RPMI8226 (cell line): ENCODE results near the gene BRWD1.
A peak's percentile ranks its signal among the peaks of the same experiment; 100 is the strongest.

Experiments
- DNase-seq: peaks from one replicate; pipeline ENCODE4 v3.0.0-alpha.2; 2015

Gene BRWD1

DNA sequence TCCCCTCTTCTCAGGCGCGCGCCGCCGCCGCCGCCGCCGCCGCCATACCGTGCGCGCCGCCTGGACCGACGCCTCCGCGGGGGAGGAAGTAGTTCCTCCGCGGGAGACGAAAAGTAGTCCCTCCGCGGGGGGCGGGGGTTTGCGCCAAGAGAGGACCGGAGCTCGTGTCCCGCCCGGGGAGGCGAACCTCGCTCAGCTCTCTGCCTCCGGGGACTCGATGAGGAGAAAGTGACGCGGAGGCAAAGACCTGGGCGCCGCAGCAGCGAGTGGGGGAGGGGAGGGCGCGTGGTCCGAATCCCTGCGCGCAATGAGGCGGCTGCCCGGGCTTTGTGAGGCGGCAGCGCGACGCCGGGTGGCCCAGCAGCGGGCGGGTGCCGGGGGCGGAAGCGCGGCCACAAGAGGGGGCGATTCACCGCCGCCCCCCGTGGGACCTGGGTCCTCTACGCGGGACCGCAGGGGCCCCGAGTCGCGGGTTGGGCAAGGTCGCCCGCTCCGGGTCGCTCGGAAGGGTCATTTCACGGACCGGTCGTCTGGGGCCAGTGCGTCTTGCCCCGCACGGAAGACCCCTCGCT is at the start of gene BRWD1:
Gene BRWD1, minus strand, starts transcription at position 62 of the 572 bp plus-strand sequence. CDS start 141 bp downstream, outside the sequence.
- DNase-seq, result peak; percentile 91

GRCh38 chr21:39362733-39363132 is 49.3 kb upstream of the BRWD1 start:
- DNase-seq, result no peak

DNA sequence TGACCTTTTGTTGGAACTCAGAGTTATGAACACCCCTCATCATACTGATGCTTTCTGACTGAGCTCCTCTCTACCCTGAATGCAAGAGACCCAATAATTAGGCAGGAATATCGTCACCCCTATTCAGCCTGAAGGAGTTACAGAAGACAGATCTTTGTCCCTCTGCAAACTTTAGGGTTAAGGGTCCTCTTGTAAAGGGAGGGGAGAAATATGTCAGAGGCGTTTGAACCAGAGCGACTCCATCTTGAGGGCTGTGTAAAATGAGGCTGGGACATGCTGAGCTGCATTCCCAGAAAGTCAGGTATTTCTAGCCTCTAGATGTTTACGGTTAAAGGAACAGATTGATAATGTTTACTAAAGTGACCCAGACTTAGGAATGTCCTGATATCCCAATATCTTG is 46.0 kb upstream of the BRWD1 start:
- DNase-seq, result no peak

- DNase-seq, result no peak
Measured at GRCh38 chr21:39353295-39353694, 39.9 kb upstream of the BRWD1 start.

DNA sequence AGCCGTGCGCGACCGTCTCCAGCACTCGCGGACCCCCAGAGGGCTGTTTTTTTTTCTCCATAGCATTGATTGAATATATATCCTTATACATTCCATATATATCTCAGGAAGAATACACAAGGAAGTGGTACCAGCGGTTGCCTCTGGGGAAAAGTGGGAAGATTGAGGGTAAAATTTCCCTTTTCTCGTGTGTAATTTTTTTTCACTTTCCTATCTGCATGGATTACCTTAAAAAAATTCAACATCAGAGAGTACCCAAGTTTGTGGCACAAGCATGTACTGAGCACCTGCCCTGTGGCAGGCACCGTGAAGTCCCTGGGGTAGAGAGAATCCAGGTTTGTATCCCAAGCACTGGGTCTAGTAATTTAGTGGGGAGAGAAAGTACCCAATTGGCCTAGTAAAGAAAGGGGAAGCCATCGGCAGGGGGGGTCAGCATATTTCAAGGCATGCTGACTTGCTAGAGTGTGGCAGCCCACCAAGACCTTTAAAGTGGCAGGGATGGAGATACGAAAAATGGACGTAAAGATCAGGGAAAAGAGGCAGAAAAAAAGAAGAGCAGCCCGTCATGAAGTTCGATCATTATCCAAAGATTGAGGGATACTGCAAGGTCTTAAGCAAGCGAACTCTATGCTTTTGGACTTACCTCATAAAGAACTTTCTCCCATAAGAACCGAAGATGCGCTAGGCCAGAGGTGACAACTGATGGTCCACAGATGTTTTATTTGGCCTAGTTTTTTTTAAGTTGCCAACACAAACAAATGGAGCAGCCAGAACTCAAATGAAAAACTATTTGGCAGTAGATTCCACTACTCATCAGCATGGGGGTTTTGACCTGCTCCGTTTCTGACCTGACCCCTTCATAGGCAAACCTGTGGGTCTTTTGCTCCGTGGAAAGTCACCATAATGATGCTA is 36.9 kb upstream of the BRWD1 start:
- no peak for DNase-seq

DNA sequence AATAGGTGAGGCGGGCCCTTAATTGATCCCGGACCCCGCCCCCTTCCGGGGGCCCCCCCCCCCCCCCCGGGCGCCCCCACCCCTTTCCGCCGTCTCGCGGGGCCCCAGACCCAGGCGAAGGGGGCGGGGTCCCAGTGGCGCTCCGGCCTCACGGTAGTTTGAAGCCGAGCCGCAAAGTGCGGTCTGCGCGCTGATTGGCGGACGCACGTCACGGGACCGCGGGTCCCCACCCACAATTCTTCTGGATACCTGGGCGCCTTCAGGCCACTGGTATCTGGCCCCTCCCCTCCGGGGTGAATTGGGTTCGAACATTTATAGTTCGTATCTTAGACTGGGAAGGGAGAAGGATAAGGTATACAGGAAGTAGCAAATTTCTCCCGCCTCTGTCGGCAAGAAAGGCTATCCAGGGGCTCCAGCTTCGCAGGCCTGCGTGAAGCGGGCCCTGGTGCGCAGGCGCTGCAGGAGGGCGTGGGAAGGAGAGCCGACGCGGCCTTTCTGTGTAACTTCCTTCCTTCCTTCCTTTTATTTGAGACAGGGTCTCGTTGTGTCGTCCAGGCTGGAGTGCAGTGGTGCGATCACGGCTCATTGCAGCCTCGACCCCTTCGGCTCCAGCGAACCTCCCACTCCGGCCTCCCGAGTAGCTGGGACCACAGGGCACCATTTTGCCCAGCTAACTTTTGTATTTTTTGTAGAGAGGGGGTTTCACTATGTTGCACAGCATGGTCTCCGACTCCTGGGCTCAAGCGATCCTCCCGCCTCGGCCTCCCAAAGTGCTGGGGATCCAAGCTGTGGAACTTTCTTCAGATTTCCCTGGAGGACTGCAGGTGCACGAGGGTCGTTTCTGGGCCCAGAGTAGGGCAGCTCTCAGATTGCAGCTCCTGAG is 36.0 kb upstream of the BRWD1 start:
- peak; percentile 99 for DNase-seq

DNA sequence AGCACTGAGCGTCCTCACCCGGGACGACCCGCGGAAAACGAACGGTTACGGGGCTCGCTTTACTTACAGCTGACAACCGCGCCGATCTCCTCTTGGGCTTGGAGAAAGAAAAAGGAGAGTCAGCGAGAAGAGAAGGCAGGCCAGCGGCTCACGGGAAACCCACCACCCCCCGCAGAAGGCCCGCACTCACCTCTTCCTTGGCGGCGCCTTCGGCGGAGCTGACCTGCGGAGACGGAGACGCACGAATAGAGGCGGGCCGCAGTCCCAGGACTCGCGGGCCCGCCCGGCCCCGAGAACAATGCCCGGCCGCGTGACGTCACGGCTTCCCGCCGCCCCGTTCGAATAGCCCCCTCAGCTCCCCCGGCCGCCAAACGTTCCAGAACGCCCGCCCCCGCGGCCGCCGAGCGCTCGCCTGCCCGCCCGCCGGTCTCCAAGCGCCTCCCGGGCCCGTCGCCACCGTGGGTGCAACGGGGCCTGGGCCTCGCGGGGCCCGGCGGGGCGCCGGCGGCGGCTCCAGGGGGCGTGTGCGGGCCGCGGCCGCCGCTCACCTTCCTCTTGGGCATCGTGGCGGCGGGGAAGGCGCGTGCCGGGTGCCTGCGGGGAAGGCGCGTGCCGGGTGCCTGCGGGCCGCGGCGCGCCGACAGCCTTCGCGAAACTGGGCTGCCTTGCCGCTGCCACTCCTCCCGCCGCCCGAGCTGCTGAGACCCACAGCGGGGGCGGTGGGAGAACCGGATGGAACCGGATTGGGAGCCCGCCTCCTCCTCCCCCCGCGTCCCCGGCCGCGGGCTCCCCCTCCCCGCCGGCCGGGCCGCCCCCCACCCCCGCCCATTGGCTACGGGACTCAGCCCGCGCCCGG is 35.2 kb upstream of the BRWD1 start, which contains the start of gene HMGN1:
Gene HMGN1, minus strand, starts transcription at position 734 of the 856 bp plus-strand sequence. Its CDS starts 171 bp downstream, at position 563.
- peak; percentile 86 for DNase-seq

- no peak for DNase-seq
Measured at GRCh38 chr21:39348040-39348354, 34.6 kb upstream of the BRWD1 start.

- DNase-seq, result peak; percentile 32
Measured at GRCh38 chr21:39347537-39347936, 34.1 kb upstream of the BRWD1 start.

GRCh38 chr21:39346671-39347331 is 33.4 kb upstream of the BRWD1 start:
- DNase-seq, result no peak

- DNase-seq, result no peak
Measured at GRCh38 chr21:39346206-39346605, 32.8 kb upstream of the BRWD1 start.

- no peak for DNase-seq
Measured at GRCh38 chr21:39345440-39345839, 32.0 kb upstream of the BRWD1 start.

DNA sequence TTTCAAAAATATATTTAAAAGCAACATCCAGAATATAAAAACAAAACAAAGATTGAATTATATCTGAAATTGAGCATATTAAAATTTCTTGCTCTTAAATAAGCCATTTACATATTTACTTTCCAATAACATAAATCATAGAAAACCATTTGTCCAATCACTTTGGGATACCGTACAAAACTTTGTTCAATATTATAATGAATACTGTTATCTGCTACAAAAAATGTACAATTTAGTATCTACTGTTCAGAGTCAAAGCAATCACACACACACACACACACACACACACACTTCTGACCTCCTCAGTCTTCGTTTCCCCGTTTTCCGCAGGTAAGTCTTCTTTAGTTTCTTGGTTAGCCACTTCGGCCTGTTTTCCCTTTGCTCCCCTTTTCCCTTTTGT is 31.4 kb upstream of the BRWD1 start:
- no peak for DNase-seq

GRCh38 chr21:39341249-39341923 is 28.0 kb upstream of the BRWD1 start:
- no peak for DNase-seq

- DNase-seq, result no peak
Measured at GRCh38 chr21:39340687-39341086, 27.3 kb upstream of the BRWD1 start.

- no peak for DNase-seq
Measured at GRCh38 chr21:39339231-39339630, 25.8 kb upstream of the BRWD1 start.

DNA sequence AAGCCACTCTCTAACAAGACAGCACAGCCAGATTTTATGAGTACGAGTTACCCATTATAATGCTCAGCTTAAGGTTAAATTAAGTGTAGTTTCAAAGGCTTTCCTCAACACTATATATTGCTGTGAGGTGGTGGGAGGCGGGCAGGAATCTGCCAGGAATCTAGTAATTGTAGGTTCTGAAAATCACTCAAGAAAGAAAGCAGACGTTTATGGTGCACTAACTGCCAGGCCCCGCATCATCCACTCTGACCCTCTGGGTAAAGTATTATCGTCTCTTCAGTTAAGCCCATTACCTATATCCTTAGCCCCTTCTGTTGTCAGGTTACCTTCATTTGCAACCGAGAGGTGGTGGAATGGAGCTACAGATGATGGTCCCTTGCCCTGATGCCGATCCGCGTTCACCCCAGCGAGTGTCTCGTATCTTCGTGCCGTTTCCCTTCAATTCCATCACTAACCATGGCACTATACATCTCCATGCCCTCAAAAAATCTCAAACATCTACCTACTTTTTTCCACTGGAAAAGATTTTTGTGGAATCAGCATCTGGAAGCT is 23.1 kb upstream of the BRWD1 start:
- no peak for DNase-seq

DNA sequence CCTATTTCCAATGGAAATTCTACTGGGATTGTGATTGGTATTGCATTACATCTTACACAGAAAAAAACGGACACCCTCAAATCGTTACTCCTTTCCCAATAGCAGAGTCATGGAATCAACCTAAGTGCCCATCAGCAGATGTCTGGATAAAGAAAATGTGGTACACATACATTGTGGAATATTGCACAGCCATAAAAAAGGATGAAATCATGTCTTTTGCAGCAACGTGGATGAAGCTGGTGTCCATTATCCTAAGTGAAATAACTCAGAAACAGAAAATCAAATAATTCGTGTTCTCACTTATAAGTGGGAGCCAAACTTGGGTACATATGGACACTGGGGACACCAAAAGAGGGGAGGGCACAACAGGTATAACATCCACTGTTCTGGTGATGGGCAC is 21.2 kb upstream of the BRWD1 start:
- DNase-seq, result no peak

DNA sequence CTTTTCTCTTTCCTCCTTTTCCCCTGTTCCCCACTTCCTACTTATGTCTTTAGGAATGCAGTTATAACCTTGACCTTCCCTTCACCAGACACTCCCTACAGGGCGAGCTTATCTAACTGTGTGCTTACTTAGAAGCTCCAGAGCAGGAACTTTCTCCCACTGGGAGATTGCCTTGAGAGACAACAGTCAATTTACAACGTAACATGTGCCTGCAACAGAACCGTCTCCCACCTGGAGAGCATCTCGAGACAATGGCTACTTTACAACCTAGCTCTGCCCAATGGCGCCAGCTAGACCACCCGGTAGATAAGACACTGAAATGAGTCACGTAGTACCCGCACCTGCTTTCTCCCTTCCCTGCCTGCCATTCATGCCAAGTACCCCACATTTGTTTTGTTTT is 18.7 kb upstream of the BRWD1 start:
- no peak for DNase-seq

DNA sequence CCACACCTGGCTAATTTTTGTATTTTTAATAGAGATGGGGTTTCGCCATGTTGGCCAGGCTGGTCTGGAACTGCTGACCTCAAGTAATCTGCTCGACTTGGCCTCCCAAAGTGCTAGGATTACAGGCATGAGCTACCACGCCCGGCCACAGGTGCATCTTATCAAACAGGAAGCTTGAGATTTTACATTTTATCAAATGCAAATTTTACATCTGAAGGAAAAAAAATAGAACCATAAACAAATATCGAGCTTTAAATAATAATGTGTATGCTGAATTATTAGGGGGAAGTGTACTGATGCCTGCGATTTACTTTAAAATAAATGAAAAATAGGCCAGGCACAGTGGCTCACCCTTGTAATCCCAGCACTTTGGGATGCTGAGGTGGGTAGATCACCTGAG is 16.6 kb upstream of the BRWD1 start:
- no peak for DNase-seq

DNA sequence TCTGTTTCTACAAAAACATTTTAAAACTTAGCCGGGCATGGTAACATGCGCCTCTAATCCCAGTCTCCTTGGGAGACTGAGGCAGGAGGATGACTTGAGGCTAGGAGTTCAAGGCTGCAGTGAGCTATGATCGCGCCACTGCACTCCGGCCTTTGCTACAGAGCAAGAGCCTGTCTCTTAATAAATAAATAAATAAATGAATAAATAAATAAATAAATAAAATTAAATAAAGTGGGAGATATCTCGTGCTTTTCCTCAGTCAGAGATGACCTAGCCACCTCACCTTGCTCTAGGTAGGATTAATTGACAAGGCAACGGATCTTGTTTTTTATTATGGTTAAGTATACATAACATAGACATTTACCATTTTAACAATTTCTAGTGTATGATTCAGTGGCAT is 14.3 kb upstream of the BRWD1 start:
- no peak for DNase-seq
